ENCODE measurements around the gene TRPC6.

- TF ChIP-seq CTCF (conservative IDR thresholded peaks at IDR 0.05; ENCODE audit: low read length) (no peak), EZH2phosphoT487 (IDR thresholded peaks at IDR 0.05; ENCODE audit: borderline replicate concordance) (no peak)
Measured at GRCh38 chr11:101446238-101446637, 137.6 kb downstream of the TRPC6 start.
